Measurements from ENCODE around the gene TEX54.

- TF ChIP-seq, protein P1, sequence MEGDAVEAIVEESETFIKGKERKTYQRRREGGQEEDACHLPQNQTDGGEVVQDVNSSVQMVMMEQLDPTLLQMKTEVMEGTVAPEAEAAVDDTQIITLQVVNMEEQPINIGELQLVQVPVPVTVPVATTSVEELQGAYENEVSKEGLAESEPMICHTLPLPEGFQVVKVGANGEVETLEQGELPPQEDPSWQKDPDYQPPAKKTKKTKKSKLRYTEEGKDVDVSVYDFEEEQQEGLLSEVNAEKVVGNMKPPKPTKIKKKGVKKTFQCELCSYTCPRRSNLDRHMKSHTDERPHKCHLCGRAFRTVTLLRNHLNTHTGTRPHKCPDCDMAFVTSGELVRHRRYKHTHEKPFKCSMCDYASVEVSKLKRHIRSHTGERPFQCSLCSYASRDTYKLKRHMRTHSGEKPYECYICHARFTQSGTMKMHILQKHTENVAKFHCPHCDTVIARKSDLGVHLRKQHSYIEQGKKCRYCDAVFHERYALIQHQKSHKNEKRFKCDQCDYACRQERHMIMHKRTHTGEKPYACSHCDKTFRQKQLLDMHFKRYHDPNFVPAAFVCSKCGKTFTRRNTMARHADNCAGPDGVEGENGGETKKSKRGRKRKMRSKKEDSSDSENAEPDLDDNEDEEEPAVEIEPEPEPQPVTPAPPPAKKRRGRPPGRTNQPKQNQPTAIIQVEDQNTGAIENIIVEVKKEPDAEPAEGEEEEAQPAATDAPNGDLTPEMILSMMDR (IDR thresholded peaks at IDR 0.05) = no peak
- TF ChIP-seq POLR2A (IDR thresholded peaks at IDR 0.05) = no peak
Observed at GRCh38 chr11:62811659-62812058, 21.0 kb downstream of the TEX54 start.
